ENCODE results near the gene G0S2. TPM values are rescaled to one million over a fixed set of nuclear protein-coding genes. Genes with fewer than 3 reads are reported as not detected.

G0S2 gene
- total and polyA plus RNA-seq, 9 of the 15 experiments (the other 6 are each of a cell fraction or from before 2014, with no cell fraction given): 0.18 to 65.6 (median 11.4) TPM

- TF ChIP-seq ZBTB40 (IDR thresholded peaks at IDR 0.05) (peak; percentile 66; the same call in 1 of the 2 replicates), ZBTB40 (CRISPR knock-in tag; IDR thresholded peaks at IDR 0.05) (no peak), POLR2G (IDR thresholded peaks at IDR 0.05; ENCODE audit: low read depth, low read length) (no peak), CREM (IDR thresholded peaks at IDR 0.05; ENCODE audit: low read depth) (peak; percentile 81), BHLHE40 (IDR thresholded peaks at IDR 0.05; ENCODE audit: low read length) (peak; percentile 38; the same call in 1 of the 2 replicates), GATAD2B (IDR thresholded peaks at IDR 0.05; ENCODE audit: borderline replicate concordance) (no peak), ZFP91 (CRISPR knock-in tag; IDR thresholded peaks at IDR 0.05) (no peak), HNRNPH1 (optimal IDR thresholded peaks at IDR 0.05; ENCODE audit: low read depth, low read length) (no peak), ZNF212 (CRISPR knock-in tag; IDR thresholded peaks at IDR 0.05) (no peak), RB1 (IDR thresholded peaks at IDR 0.05; ENCODE audit: low read depth) (no peak), XRCC3 (IDR thresholded peaks at IDR 0.05) (no peak)
- TF ChIP-seq, protein P1, sequence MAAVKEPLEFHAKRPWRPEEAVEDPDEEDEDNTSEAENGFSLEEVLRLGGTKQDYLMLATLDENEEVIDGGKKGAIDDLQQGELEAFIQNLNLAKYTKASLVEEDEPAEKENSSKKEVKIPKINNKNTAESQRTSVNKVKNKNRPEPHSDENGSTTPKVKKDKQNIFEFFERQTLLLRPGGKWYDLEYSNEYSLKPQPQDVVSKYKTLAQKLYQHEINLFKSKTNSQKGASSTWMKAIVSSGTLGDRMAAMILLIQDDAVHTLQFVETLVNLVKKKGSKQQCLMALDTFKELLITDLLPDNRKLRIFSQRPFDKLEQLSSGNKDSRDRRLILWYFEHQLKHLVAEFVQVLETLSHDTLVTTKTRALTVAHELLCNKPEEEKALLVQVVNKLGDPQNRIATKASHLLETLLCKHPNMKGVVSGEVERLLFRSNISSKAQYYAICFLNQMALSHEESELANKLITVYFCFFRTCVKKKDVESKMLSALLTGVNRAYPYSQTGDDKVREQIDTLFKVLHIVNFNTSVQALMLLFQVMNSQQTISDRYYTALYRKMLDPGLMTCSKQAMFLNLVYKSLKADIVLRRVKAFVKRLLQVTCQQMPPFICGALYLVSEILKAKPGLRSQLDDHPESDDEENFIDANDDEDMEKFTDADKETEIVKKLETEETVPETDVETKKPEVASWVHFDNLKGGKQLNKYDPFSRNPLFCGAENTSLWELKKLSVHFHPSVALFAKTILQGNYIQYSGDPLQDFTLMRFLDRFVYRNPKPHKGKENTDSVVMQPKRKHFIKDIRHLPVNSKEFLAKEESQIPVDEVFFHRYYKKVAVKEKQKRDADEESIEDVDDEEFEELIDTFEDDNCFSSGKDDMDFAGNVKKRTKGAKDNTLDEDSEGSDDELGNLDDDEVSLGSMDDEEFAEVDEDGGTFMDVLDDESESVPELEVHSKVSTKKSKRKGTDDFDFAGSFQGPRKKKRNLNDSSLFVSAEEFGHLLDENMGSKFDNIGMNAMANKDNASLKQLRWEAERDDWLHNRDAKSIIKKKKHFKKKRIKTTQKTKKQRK (IDR thresholded peaks at IDR 0.05; ENCODE audit: borderline replicate concordance, low read depth, low read length): no peak
Observed at GRCh38 chr1:209657140-209657879, 17.9 kb upstream of the G0S2 start (continued).

Measured in K562 (cell line).